Activated naive CD8-positive, alpha-beta T cell treated with anti-CD3 and anti-CD28 coated beads for 36 hours (primary cell): ENCODE results near the gene RBM19. TPM values are rescaled to one million over a fixed set of nuclear protein-coding genes. Genes with fewer than 3 reads are reported as not detected.

Experiments used
- DNase-seq: peaks from one replicate; pipeline ENCODE4 v3.0.0; 2021
- H3K27ac Mint-ChIP-seq: one replicate; pipeline ENCODE4 v1.8.0; 2022; ENCODE audit warnings: mild to moderate bottlenecking, moderate library complexity, mixed read lengths
- H3K27me3 Mint-ChIP-seq: one replicate; pipeline ENCODE4 v1.8.0; 2022; ENCODE audit warnings: mild to moderate bottlenecking, mixed read lengths
- H3K36me3 Mint-ChIP-seq: one replicate; pipeline ENCODE4 v1.8.0; 2021; ENCODE audit warnings: mild to moderate bottlenecking, mixed read lengths
- H3K4me1 Mint-ChIP-seq: one replicate; pipeline ENCODE4 v1.8.0; 2021; ENCODE audit warnings: mixed read lengths
- H3K4me3 Mint-ChIP-seq: one replicate; pipeline ENCODE4 v1.8.0; 2022; ENCODE audit warnings: mild to moderate bottlenecking, moderate library complexity, mixed read lengths
- H3K9me3 Mint-ChIP-seq: one replicate; pipeline ENCODE4 v1.8.0; 2022; ENCODE audit warnings: mixed read lengths
- total RNA-seq, 2 experiments: library from RNA; stranded (reverse); gene quantifications; one replicate each; pipeline ENCODE4 v1.2.3, GENCODE V29; 2021

Gene RBM19
- total RNA-seq, 2 experiments from 2014 or later, result 86.9 to 89.8 TPM

GRCh38 chr12:113794774-113795173, 171.4 kb downstream of the RBM19 start:
- no peak overlapping the region for H3K27ac Mint-ChIP-seq
- H3K9me3 Mint-ChIP-seq, result peaks cover 14% of the 10 kb centered on the region
- H3K27me3 Mint-ChIP-seq, result no peaks in the 10 kb centered on the region
- H3K4me3 Mint-ChIP-seq, result no peak overlapping the region
- H3K4me1 Mint-ChIP-seq, result no peaks in the 10 kb centered on the region
- peaks cover 8% of the 10 kb centered on the region for H3K36me3 Mint-ChIP-seq
- no peak for DNase-seq

- H3K27me3 Mint-ChIP-seq, result no peaks in the 10 kb centered on the region
- H3K9me3 Mint-ChIP-seq, result peaks cover 19% of the 10 kb centered on the region
- H3K4me1 Mint-ChIP-seq, result no peaks in the 10 kb centered on the region
- H3K4me3 Mint-ChIP-seq, result no peak overlapping the region
- DNase-seq, result no peak
- peaks cover 8% of the 10 kb centered on the region for H3K36me3 Mint-ChIP-seq
- no peak overlapping the region for H3K27ac Mint-ChIP-seq
These were observed 172.9 kb downstream of the RBM19 start for GRCh38 chr12:113793250-113793649.

GRCh38 chr12:113792450-113792849, 173.7 kb downstream of the RBM19 start:
- Mint-ChIP-seq H3K27ac (no peak overlapping the region), H3K36me3 (peaks cover 11% of the 10 kb centered on the region), H3K4me3 (no peak overlapping the region), H3K4me1 (no peaks in the 10 kb centered on the region), H3K9me3 (peaks cover 24% of the 10 kb centered on the region), H3K27me3 (no peaks in the 10 kb centered on the region)
- no peak for DNase-seq

GRCh38 chr12:113788020-113788856, 177.9 kb downstream of the RBM19 start:
- no peak for DNase-seq
- Mint-ChIP-seq H3K9me3 (peaks cover 29% of the 10 kb centered on the region), H3K4me1 (no peaks in the 10 kb centered on the region), H3K27ac (no peak overlapping the region), H3K36me3 (peaks cover 11% of the 10 kb centered on the region), H3K4me3 (no peak overlapping the region), H3K27me3 (no peaks in the 10 kb centered on the region)

- Mint-ChIP-seq H3K4me3 (no peak overlapping the region), H3K36me3 (peaks cover 4% of the 10 kb centered on the region), H3K27ac (no peak overlapping the region)
These were observed 180.0 kb downstream of the RBM19 start for GRCh38 chr12:113786107-113786506.

GRCh38 chr12:113783811-113784210, 182.3 kb downstream of the RBM19 start:
- Mint-ChIP-seq H3K4me3 (no peak overlapping the region), H3K27ac (no peak overlapping the region), H3K36me3 (peaks cover 2% of the 10 kb centered on the region), H3K27me3 (peaks cover 17% of the 10 kb centered on the region), H3K4me1 (no peaks in the 10 kb centered on the region), H3K9me3 (peaks cover 18% of the 10 kb centered on the region)
- no peak for DNase-seq

More at GRCh38 chr12:113786107-113786506, 180.0 kb downstream of the RBM19 start:
- H3K9me3 Mint-ChIP-seq, result peaks cover 24% of the 10 kb centered on the region
- DNase-seq, result no peak
- H3K27me3 Mint-ChIP-seq, result peaks cover 9% of the 10 kb centered on the region
- H3K4me1 Mint-ChIP-seq, result no peaks in the 10 kb centered on the region

- Mint-ChIP-seq H3K27ac (no peak overlapping the region), H3K4me3 (no peak overlapping the region), H3K9me3 (peaks cover 12% of the 10 kb centered on the region), H3K36me3 (peaks cover 2% of the 10 kb centered on the region), H3K4me1 (no peaks in the 10 kb centered on the region), H3K27me3 (peaks cover 17% of the 10 kb centered on the region)
- no peak for DNase-seq
These were observed 183.3 kb downstream of the RBM19 start for GRCh38 chr12:113782873-113783272.

GRCh38 chr12:113781415-113782198, 184.5 kb downstream of the RBM19 start:
- no peaks in the 10 kb centered on the region for H3K4me1 Mint-ChIP-seq
- no peak for DNase-seq

GRCh38 chr12:113779774-113780173, 186.4 kb downstream of the RBM19 start:
- DNase-seq, result no peak
- no peak overlapping the region for H3K27ac Mint-ChIP-seq
- no peaks in the 10 kb centered on the region for H3K36me3 Mint-ChIP-seq
- H3K9me3 Mint-ChIP-seq, result peaks cover 4% of the 10 kb centered on the region
- H3K4me1 Mint-ChIP-seq, result no peaks in the 10 kb centered on the region
- H3K27me3 Mint-ChIP-seq, result peaks cover 26% of the 10 kb centered on the region
- no peak overlapping the region for H3K4me3 Mint-ChIP-seq

More at GRCh38 chr12:113781415-113782198, 184.5 kb downstream of the RBM19 start:
- H3K27me3 Mint-ChIP-seq, result peaks cover 20% of the 10 kb centered on the region
- H3K4me3 Mint-ChIP-seq, result no peak overlapping the region
- no peaks in the 10 kb centered on the region for H3K36me3 Mint-ChIP-seq
- no peak overlapping the region for H3K27ac Mint-ChIP-seq
- peaks cover 4% of the 10 kb centered on the region for H3K9me3 Mint-ChIP-seq

- Mint-ChIP-seq H3K9me3 (peaks cover 4% of the 10 kb centered on the region), H3K4me3 (no peak overlapping the region), H3K27me3 (peaks cover 36% of the 10 kb centered on the region), H3K36me3 (no peaks in the 10 kb centered on the region), H3K4me1 (no peaks in the 10 kb centered on the region), H3K27ac (no peak overlapping the region)
- DNase-seq, result no peak
These were observed 187.5 kb downstream of the RBM19 start for GRCh38 chr12:113778432-113779132.

- Mint-ChIP-seq H3K4me1 (no peaks in the 10 kb centered on the region), H3K36me3 (no peaks in the 10 kb centered on the region), H3K27me3 (peaks cover 40% of the 10 kb centered on the region), H3K9me3 (peaks cover 4% of the 10 kb centered on the region), H3K4me3 (no peak overlapping the region), H3K27ac (no peak overlapping the region)
- no peak for DNase-seq
These were observed 188.4 kb downstream of the RBM19 start for GRCh38 chr12:113777751-113778150.

- no peak overlapping the region for H3K4me3 Mint-ChIP-seq
- H3K9me3 Mint-ChIP-seq, result peaks cover 4% of the 10 kb centered on the region
- no peaks in the 10 kb centered on the region for H3K36me3 Mint-ChIP-seq
- no peak overlapping the region for H3K27ac Mint-ChIP-seq
- DNase-seq, result no peak
- peaks cover 39% of the 10 kb centered on the region for H3K27me3 Mint-ChIP-seq
- no peaks in the 10 kb centered on the region for H3K4me1 Mint-ChIP-seq
These were observed 189.6 kb downstream of the RBM19 start for GRCh38 chr12:113776536-113776935.

GRCh38 chr12:113774526-113774925, 191.6 kb downstream of the RBM19 start:
- Mint-ChIP-seq H3K27ac (no peak overlapping the region), H3K27me3 (peaks cover 31% of the 10 kb centered on the region), H3K4me1 (no peaks in the 10 kb centered on the region), H3K4me3 (no peak overlapping the region), H3K36me3 (no peaks in the 10 kb centered on the region), H3K9me3 (no peaks in the 10 kb centered on the region)
- DNase-seq, result no peak

- Mint-ChIP-seq H3K27ac (no peak overlapping the region), H3K9me3 (no peaks in the 10 kb centered on the region), H3K4me1 (no peaks in the 10 kb centered on the region), H3K4me3 (no peak overlapping the region), H3K27me3 (peaks cover 34% of the 10 kb centered on the region), H3K36me3 (no peaks in the 10 kb centered on the region)
- no peak for DNase-seq
These were observed 193.6 kb downstream of the RBM19 start for GRCh38 chr12:113772505-113773030.
